HepG2 (cell line): Measurements from ENCODE around the gene RCOR3.

ENCODE experiments used
- CREB1 ChIP-seq, 2 experiments: fragments of 450-650 bp in 1 of 2; IDR thresholded peaks; 2 replicates each; pipeline ENCODE4 v1.6.1; 2016 to 2017; ENCODE audit warnings: control low read depth in 1 of 2, mild to moderate bottlenecking in 1 of 2, missing compliant biosample characterization in 1 of 2, missing genetic modification characterization in 1 of 2
- E2F1 ChIP-seq: sonication (generic); formaldehyde crosslinking; IDR thresholded peaks from 2 replicates; pipeline ENCODE4 v1.5.0; 2020; ENCODE audit warnings: missing genetic modification reagents
- EP300 ChIP-seq, 3 experiments: sonication (generic) in 1 of 3; formaldehyde crosslinking in 1 of 3; IDR thresholded peaks; 2 replicates each; pipeline versions ENCODE4 v1.5.1 to v1.6.1; 2011 to 2020; ENCODE audit warnings: low read depth in 2 of 3, low read length in 2 of 3, borderline replicate concordance in 1 of 3, improper control_type of control experiment in 1 of 3, mild to moderate bottlenecking in 1 of 3, missing genetic modification reagents in 1 of 3, moderate library complexity in 1 of 3
- ETS1 ChIP-seq: sonication (generic); formaldehyde crosslinking; IDR thresholded peaks from 2 replicates; pipeline ENCODE4 v1.4.0; 2020; ENCODE audit warnings: missing genetic modification reagents
- GABPA ChIP-seq, 2 experiments: IDR thresholded peaks; 2 replicates each; pipeline ENCODE4 v1.6.1; 2011 to 2016; ENCODE audit warnings: low read depth in 2 of 2, low read length in 1 of 2, missing biosample characterization in 1 of 2, missing genetic modification characterization in 1 of 2
- LCORL ChIP-seq, 2 experiments: fragments of 450-650 bp in 1 of 2; sonication (generic) in 1 of 2; formaldehyde crosslinking in 1 of 2; IDR thresholded peaks; 2 replicates each; pipeline versions ENCODE4 v1.5.0 to v1.6.1; 2017 to 2020; ENCODE audit warnings: antibody characterized with exemption in 1 of 2, missing genetic modification reagents in 1 of 2
- MYNN ChIP-seq: sonication (generic); formaldehyde crosslinking; IDR thresholded peaks from 2 replicates; pipeline ENCODE4 v1.4.0; 2020; ENCODE audit warnings: mild to moderate bottlenecking, low read depth, missing genetic modification reagents
- RARA ChIP-seq: IDR thresholded peaks from 2 replicates; pipeline ENCODE4 v1.6.1; 2016; ENCODE audit warnings: missing genetic modification reagents, missing compliant biosample characterization
- SP2 ChIP-seq: sonication (generic); formaldehyde crosslinking; IDR thresholded peaks from 2 replicates; pipeline ENCODE4 v1.5.1; 2020; ENCODE audit warnings: mild to moderate bottlenecking, missing genetic modification reagents
- TFAP4 ChIP-seq: sonication (generic); IDR thresholded peaks from 2 replicates; pipeline ENCODE4 v1.6.1; 2016; ENCODE audit warnings: low read depth, borderline replicate concordance
- TOPORS ChIP-seq: sonication (generic); formaldehyde crosslinking; IDR thresholded peaks from 2 replicates; pipeline ENCODE4 v1.8.0; 2023; ENCODE audit warnings: mild to moderate bottlenecking, missing genetic modification reagents
- ZNF354B ChIP-seq: sonication (generic); formaldehyde crosslinking; IDR thresholded peaks from 2 replicates; pipeline ENCODE4 v1.8.0; 2022; ENCODE audit warnings: mild to moderate bottlenecking, missing genetic modification reagents
- ZNF503 ChIP-seq: sonication (generic); formaldehyde crosslinking; IDR thresholded peaks from 2 replicates; pipeline ENCODE4 v1.4.0; 2020; ENCODE audit warnings: missing genetic modification reagents
- ZNF512 ChIP-seq: sonication (generic); formaldehyde crosslinking; IDR thresholded peaks from 2 replicates; pipeline ENCODE4 v1.4.0; 2020; ENCODE audit warnings: mild to moderate bottlenecking, missing genetic modification reagents

GRCh38 chr1:211324992-211325775 is 66.0 kb downstream of the RCOR3 start:
- TF ChIP-seq GABPA (IDR thresholded peaks at IDR 0.05; ENCODE audit: low read depth, low read length) (no peak), GABPA (CRISPR knock-in tag; IDR thresholded peaks at IDR 0.05; ENCODE audit: low read depth) (no peak), LCORL (IDR thresholded peaks at IDR 0.05) (no peak), LCORL (CRISPR knock-in tag; IDR thresholded peaks at IDR 0.05) (no peak), EP300 (IDR thresholded peaks at IDR 0.05; ENCODE audit: low read depth in 2 of 2, low read length in 2 of 2) (no peak), EP300 (CRISPR knock-in tag; IDR thresholded peaks at IDR 0.05; ENCODE audit: borderline replicate concordance) (no peak), CREB1 (IDR thresholded peaks at IDR 0.05) (no peak), CREB1 (CRISPR knock-in tag; IDR thresholded peaks at IDR 0.05) (no peak), E2F1 (CRISPR knock-in tag) (no peak), TOPORS (CRISPR knock-in tag) (no peak), TFAP4 (no peak), ZNF512 (CRISPR knock-in tag) (no peak), SP2 (CRISPR knock-in tag) (no peak), MYNN (CRISPR knock-in tag) (no peak), RARA (CRISPR knock-in tag) (no peak), ZNF354B (CRISPR knock-in tag) (no peak), ETS1 (CRISPR knock-in tag) (no peak), ZNF503 (CRISPR knock-in tag) (no peak)
